ENCODE data around the gene CGREF1.

CGREF1 gene

GRCh38 chr2:27148801-27149439 lies 30.0 kb upstream of the CGREF1 start, which contains the start of gene TCF23:
TCF23 (plus strand) TSS chr2:27149004; CDS start chr2:27149134, 130 bp downstream.
- Mint-ChIP-seq H3K27me3 (peaks cover 2% of the 10 kb centered on the region), H3K27ac (no peak within 1 kb of the TSS), H3K4me3 (no peak within 1 kb of the TSS), H3K4me1 (ENCODE audit: low read depth) (peaks cover 3% of the 10 kb centered on the region), H3K36me3 (ENCODE audit: low read depth) (no peaks in the 10 kb centered on the region), H3K9me3 (no peaks in the 10 kb centered on the region)
- no peak for DNase-seq

DNA sequence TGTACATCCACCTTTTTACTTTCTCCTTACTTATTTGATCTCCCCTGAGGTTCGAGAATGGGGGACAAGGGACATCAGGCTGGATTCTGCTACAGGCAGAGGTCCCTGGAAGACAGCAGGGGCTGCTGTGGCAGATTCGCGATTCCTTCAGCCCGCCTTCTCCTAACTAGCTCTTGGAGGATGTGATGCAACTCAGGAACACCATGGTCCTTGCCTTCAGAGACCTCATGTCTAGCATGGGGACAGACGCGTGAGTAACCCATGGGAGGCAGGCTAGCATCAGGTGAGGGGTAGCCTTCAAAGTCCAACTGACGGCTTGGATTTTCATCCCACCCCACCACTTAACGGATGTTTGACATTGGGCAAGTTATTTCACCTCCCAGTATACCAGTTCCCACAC lies 29.0 kb upstream of the CGREF1 start:
- Mint-ChIP-seq H3K4me3 (no peak overlapping the region), H3K4me1 (ENCODE audit: low read depth) (peaks cover 3% of the 10 kb centered on the region), H3K27me3 (peaks cover 8% of the 10 kb centered on the region), H3K9me3 (peaks cover 2% of the 10 kb centered on the region), H3K36me3 (ENCODE audit: low read depth) (no peaks in the 10 kb centered on the region), H3K27ac (no peak overlapping the region)
- DNase-seq: no peak

GRCh38 chr2:27145682-27146081 lies 26.8 kb upstream of the CGREF1 start:
- no peaks in the 10 kb centered on the region for H3K36me3 Mint-ChIP-seq (ENCODE audit: low read depth)

GRCh38 chr2:27143285-27143684 lies 24.4 kb upstream of the CGREF1 start:
- Mint-ChIP-seq H3K9me3 (peaks cover 3% of the 10 kb centered on the region), H3K27me3 (peaks cover 6% of the 10 kb centered on the region), H3K36me3 (ENCODE audit: low read depth) (no peaks in the 10 kb centered on the region), H3K27ac (no peak overlapping the region), H3K4me3 (no peak overlapping the region), H3K4me1 (ENCODE audit: low read depth) (no peaks in the 10 kb centered on the region)
- no peak for DNase-seq

More at GRCh38 chr2:27145682-27146081, 26.8 kb upstream of the CGREF1 start:
- Mint-ChIP-seq H3K4me3 (no peak overlapping the region), H3K4me1 (ENCODE audit: low read depth) (no peaks in the 10 kb centered on the region), H3K9me3 (peaks cover 3% of the 10 kb centered on the region), H3K27me3 (peaks cover 8% of the 10 kb centered on the region), H3K27ac (no peak overlapping the region)
- no peak for DNase-seq

- Mint-ChIP-seq H3K27me3 (peaks cover 6% of the 10 kb centered on the region), H3K27ac (no peak within 1 kb of the TSS), H3K36me3 (ENCODE audit: low read depth) (peaks cover 2% of the 10 kb centered on the region), H3K4me1 (ENCODE audit: low read depth) (peaks cover 4% of the 10 kb centered on the region), H3K4me3 (no peak within 1 kb of the TSS), H3K9me3 (peaks cover 3% of the 10 kb centered on the region)
- no peak for DNase-seq
Measured at GRCh38 chr2:27139310-27139709, 20.4 kb upstream of the CGREF1 start, which contains the start of gene PRR30. PRR30 (minus strand) TSS chr2:27139410; CDS start chr2:27138329, 1,081 bp downstream.

- H3K36me3 Mint-ChIP-seq (ENCODE audit: low read depth): peaks cover 11% of the 10 kb centered on the region
- peaks cover 10% of the 10 kb centered on the region for H3K4me1 Mint-ChIP-seq (ENCODE audit: low read depth)
- H3K4me3 Mint-ChIP-seq: no peak overlapping the region
- no peak overlapping the region for H3K27ac Mint-ChIP-seq
- H3K9me3 Mint-ChIP-seq: peaks cover 3% of the 10 kb centered on the region
- no peak for DNase-seq
- peaks cover 2% of the 10 kb centered on the region for H3K27me3 Mint-ChIP-seq
Measured at GRCh38 chr2:27138111-27138510, 19.2 kb upstream of the CGREF1 start.

DNA sequence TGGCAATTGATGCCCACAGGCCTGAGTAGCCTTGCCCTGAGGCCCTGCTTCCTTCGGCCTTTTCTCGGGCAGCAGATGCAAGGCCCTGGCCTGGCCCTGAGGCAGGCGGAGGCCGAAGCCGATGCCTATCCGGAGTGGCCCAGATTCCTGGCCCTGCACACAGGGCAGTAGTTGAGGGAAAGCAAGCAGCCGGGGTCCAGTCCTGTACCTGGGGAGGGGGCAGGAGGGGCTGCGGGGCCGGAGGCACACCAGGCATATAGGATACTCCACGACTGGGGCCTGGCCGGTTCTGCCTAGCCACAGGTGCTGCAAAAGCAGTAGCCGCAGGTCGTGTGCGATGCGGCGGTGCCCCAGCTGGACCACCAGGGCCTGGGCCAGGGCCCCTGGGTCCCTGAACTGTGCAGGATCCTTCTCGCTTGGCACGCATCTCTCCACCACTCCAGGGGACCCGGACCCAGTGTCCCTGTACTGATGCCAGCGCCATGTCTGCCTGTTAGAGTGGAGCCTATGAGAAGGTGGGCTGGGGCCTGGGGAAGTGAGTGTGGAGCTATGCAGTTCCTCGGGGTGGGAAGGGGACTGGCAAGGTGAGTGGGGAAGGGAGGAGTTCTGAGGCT lies 18.5 kb upstream of the CGREF1 start:
- Mint-ChIP-seq H3K36me3 (ENCODE audit: low read depth) (peaks cover 18% of the 10 kb centered on the region), H3K4me1 (ENCODE audit: low read depth) (peaks cover 17% of the 10 kb centered on the region), H3K27ac (no peak overlapping the region), H3K4me3 (no peak overlapping the region), H3K9me3 (no peaks in the 10 kb centered on the region), H3K27me3 (no peaks in the 10 kb centered on the region)
- DNase-seq: no peak

DNA sequence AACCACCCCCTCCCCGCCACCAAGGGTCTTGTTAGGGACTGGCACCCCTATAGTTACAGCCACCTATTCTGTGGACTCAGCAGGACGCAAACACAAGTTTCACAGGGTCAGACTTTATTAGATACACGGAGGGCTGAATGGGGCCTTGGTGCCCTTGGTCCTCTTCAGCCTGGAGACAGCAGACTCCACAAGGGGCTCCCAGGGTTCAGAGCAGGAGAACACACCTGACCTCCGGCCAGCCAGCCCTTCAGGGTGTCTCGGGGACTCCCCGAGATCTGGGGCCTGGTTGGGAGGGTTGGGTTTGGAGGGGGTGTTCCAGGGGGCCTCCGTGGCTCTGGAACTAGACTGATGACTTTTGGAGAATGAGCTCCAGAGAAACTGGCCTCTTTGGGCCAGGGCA lies 17.8 kb upstream of the CGREF1 start:
- no peaks in the 10 kb centered on the region for H3K27me3 Mint-ChIP-seq
- no peak for DNase-seq
- H3K9me3 Mint-ChIP-seq: no peaks in the 10 kb centered on the region
- H3K4me3 Mint-ChIP-seq: no peak overlapping the region
- peaks cover 18% of the 10 kb centered on the region for H3K4me1 Mint-ChIP-seq (ENCODE audit: low read depth)
- peaks cover 25% of the 10 kb centered on the region for H3K36me3 Mint-ChIP-seq (ENCODE audit: low read depth)
- H3K27ac Mint-ChIP-seq: no peak overlapping the region

DNA sequence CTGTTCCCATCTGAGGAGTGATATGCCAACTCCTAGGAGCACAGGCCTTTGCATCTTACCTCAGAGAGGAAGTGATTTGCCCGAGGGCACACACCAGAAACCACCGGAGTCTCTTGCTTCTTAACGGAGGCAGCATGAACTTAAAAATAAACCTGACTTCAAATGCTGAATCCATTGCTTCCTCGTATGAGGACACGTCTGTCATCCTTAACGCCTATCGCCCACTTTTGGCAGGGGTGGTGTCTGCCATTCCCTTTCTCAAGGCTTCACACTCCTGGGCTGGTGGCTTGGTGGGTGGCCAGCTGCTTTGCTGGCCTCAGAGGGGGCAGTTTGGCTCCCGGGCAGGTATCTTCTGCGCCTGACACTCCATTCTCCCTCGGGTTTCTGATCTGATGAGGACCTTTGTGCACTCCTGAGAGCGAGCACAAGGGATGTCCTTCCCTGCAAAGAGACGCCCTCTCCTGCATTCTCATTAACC lies 16.6 kb upstream of the CGREF1 start:
- DNase-seq: no peak
- Mint-ChIP-seq H3K4me1 (ENCODE audit: low read depth) (peaks cover 18% of the 10 kb centered on the region), H3K27ac (peak overlapping the region; percentile 98), H3K9me3 (no peaks in the 10 kb centered on the region), H3K4me3 (peak overlapping the region; percentile 93), H3K27me3 (no peaks in the 10 kb centered on the region), H3K36me3 (ENCODE audit: low read depth) (peaks cover 37% of the 10 kb centered on the region)

GRCh38 chr2:27134781-27135477 lies 16.0 kb upstream of the CGREF1 start:
- Mint-ChIP-seq H3K27ac (peak overlapping the region; percentile 98), H3K27me3 (no peaks in the 10 kb centered on the region), H3K9me3 (no peaks in the 10 kb centered on the region), H3K36me3 (ENCODE audit: low read depth) (peaks cover 43% of the 10 kb centered on the region), H3K4me1 (ENCODE audit: low read depth) (peaks cover 18% of the 10 kb centered on the region), H3K4me3 (peak overlapping the region; percentile 93)
- DNase-seq: no peak

- DNase-seq: peak; percentile 99
- no peaks in the 10 kb centered on the region for H3K27me3 Mint-ChIP-seq
- no peaks in the 10 kb centered on the region for H3K9me3 Mint-ChIP-seq
- H3K27ac Mint-ChIP-seq: peak within 1 kb of the TSS; percentile 98
- H3K4me3 Mint-ChIP-seq: peak within 1 kb of the TSS; percentile 93
- H3K36me3 Mint-ChIP-seq (ENCODE audit: low read depth): peaks cover 51% of the 10 kb centered on the region
- peaks cover 18% of the 10 kb centered on the region for H3K4me1 Mint-ChIP-seq (ENCODE audit: low read depth)
Measured at GRCh38 chr2:27133905-27134780, 15.2 kb upstream of the CGREF1 start, which contains the start of gene PREB. PREB (minus strand) TSS chr2:27134636; CDS start chr2:27134421, 215 bp downstream.

- Mint-ChIP-seq H3K27me3 (no peaks in the 10 kb centered on the region), H3K4me3 (peak overlapping the region; percentile 93), H3K27ac (peak overlapping the region; percentile 98), H3K9me3 (no peaks in the 10 kb centered on the region), H3K36me3 (ENCODE audit: low read depth) (peaks cover 58% of the 10 kb centered on the region), H3K4me1 (ENCODE audit: low read depth) (peaks cover 18% of the 10 kb centered on the region)
- DNase-seq: peak; percentile 46
Measured at GRCh38 chr2:27133195-27133875, 14.4 kb upstream of the CGREF1 start.

GRCh38 chr2:27131429-27131828 lies 12.5 kb upstream of the CGREF1 start:
- H3K4me1 Mint-ChIP-seq (ENCODE audit: low read depth): peaks cover 18% of the 10 kb centered on the region
- no peak for DNase-seq
- H3K36me3 Mint-ChIP-seq (ENCODE audit: low read depth): peaks cover 58% of the 10 kb centered on the region
- no peak overlapping the region for H3K4me3 Mint-ChIP-seq
- no peaks in the 10 kb centered on the region for H3K9me3 Mint-ChIP-seq
- H3K27ac Mint-ChIP-seq: peak overlapping the region; percentile 68
- H3K27me3 Mint-ChIP-seq: no peaks in the 10 kb centered on the region
